ENCODE data around the gene TPRG1L. TPM values are rescaled to one million over a fixed set of nuclear protein-coding genes. Genes with fewer than 3 reads are reported as not detected.

TPRG1L gene
- total and polyA plus RNA-seq, 3 donors from 2014 or later = 30.6 to 40.9 (median 33.3) TPM

- Histone ChIP-seq H3K36me3 (ENCODE audit: low read depth, missing control alignments) (no peaks in the 10 kb centered on the region), H3K9me3 (no peaks in the 10 kb centered on the region), H3K4me1 (no peaks in the 10 kb centered on the region), H3K4me3 (no peak overlapping the region), H3K27ac (no peak overlapping the region), H3K27me3 (no peaks in the 10 kb centered on the region)
- intact Hi-C loops (cut with DNase I; ENCODE audit: low total_unique reads) = no loop called here
- 68 to 85% methylated on average over 11 to 27 of the region's 27 CpGs for WGBS, 2 donors
- DNase-seq = no peak
- TF ChIP-seq POLR2A (IDR thresholded peaks at IDR 0.05) = no peak
- TF ChIP-seq, protein P1, sequence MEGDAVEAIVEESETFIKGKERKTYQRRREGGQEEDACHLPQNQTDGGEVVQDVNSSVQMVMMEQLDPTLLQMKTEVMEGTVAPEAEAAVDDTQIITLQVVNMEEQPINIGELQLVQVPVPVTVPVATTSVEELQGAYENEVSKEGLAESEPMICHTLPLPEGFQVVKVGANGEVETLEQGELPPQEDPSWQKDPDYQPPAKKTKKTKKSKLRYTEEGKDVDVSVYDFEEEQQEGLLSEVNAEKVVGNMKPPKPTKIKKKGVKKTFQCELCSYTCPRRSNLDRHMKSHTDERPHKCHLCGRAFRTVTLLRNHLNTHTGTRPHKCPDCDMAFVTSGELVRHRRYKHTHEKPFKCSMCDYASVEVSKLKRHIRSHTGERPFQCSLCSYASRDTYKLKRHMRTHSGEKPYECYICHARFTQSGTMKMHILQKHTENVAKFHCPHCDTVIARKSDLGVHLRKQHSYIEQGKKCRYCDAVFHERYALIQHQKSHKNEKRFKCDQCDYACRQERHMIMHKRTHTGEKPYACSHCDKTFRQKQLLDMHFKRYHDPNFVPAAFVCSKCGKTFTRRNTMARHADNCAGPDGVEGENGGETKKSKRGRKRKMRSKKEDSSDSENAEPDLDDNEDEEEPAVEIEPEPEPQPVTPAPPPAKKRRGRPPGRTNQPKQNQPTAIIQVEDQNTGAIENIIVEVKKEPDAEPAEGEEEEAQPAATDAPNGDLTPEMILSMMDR (IDR thresholded peaks at IDR 0.05) = no peak
Measured at GRCh38 chr1:3577711-3578432, 46.9 kb upstream of the TPRG1L start.

- DNase-seq = no peak
- intact Hi-C loops (cut with DNase I; ENCODE audit: low total_unique reads) = no loop called here
- Histone ChIP-seq H3K4me3 (no peak overlapping the region), H3K27ac (no peak overlapping the region), H3K9me3 (no peaks in the 10 kb centered on the region), H3K27me3 (no peaks in the 10 kb centered on the region), H3K36me3 (ENCODE audit: low read depth, missing control alignments) (no peaks in the 10 kb centered on the region), H3K4me1 (no peaks in the 10 kb centered on the region)
- TF ChIP-seq POLR2A (IDR thresholded peaks at IDR 0.05) = no peak
- TF ChIP-seq, protein P1 (IDR thresholded peaks at IDR 0.05) = no peak
- 95 to 100% methylated on average over 1 to 8 of the region's 8 CpGs for WGBS, 2 donors
Measured at GRCh38 chr1:3578433-3578805, 46.4 kb upstream of the TPRG1L start.

- intact Hi-C loops (cut with DNase I; ENCODE audit: low total_unique reads) = no loop called here
- TF ChIP-seq POLR2A (IDR thresholded peaks at IDR 0.05) = no peak
- TF ChIP-seq, protein P1 (IDR thresholded peaks at IDR 0.05) = no peak
- WGBS, 2 donors = 75 to 87% methylated on average over 17 to 19 of the region's 19 CpGs
- no peaks in the 10 kb centered on the region for H3K27me3 ChIP-seq
- H3K4me3 ChIP-seq = no peak overlapping the region
- H3K4me1 ChIP-seq = no peaks in the 10 kb centered on the region
- no peak for DNase-seq
- H3K9me3 ChIP-seq = no peaks in the 10 kb centered on the region
- no peaks in the 10 kb centered on the region for H3K36me3 ChIP-seq (ENCODE audit: low read depth, missing control alignments)
- no peak overlapping the region for H3K27ac ChIP-seq
Measured at GRCh38 chr1:3578906-3579305, 45.9 kb upstream of the TPRG1L start.

- Histone ChIP-seq H3K9me3 (no peaks in the 10 kb centered on the region), H3K4me3 (no peak overlapping the region), H3K36me3 (ENCODE audit: low read depth, missing control alignments) (no peaks in the 10 kb centered on the region), H3K4me1 (no peaks in the 10 kb centered on the region), H3K27ac (no peak overlapping the region), H3K27me3 (no peaks in the 10 kb centered on the region)
- no peak for TF ChIP-seq POLR2A (IDR thresholded peaks at IDR 0.05)
- TF ChIP-seq, protein P1 (IDR thresholded peaks at IDR 0.05) = no peak
- intact Hi-C loops (cut with DNase I; ENCODE audit: low total_unique reads) = no loop called here
- no peak for DNase-seq
- 90 to 95% methylated on average over 3 to 16 of the region's 16 CpGs for WGBS, 2 donors
Measured at GRCh38 chr1:3579626-3580025, 45.2 kb upstream of the TPRG1L start.

- 80 to 90% methylated on average over 4 to 9 of the region's 9 CpGs for WGBS, 2 donors
- intact Hi-C loops (cut with DNase I; ENCODE audit: low total_unique reads) = no loop called here
Measured at GRCh38 chr1:3580231-3580630, 44.6 kb upstream of the TPRG1L start.

More at GRCh38 chr1:3580231-3580630, 44.6 kb upstream of the TPRG1L start:
- H3K9me3 ChIP-seq = no peaks in the 10 kb centered on the region
- no peak for TF ChIP-seq POLR2A (IDR thresholded peaks at IDR 0.05)
- TF ChIP-seq, protein P1 (IDR thresholded peaks at IDR 0.05) = no peak
- no peak for DNase-seq
- H3K4me1 ChIP-seq = no peaks in the 10 kb centered on the region
- no peak overlapping the region for H3K27ac ChIP-seq
- H3K36me3 ChIP-seq (ENCODE audit: low read depth, missing control alignments) = no peaks in the 10 kb centered on the region
- no peak overlapping the region for H3K4me3 ChIP-seq
- H3K27me3 ChIP-seq = no peaks in the 10 kb centered on the region

Data from testis (tissue), 3 donors.